Activated T-helper 1 cell treated with anti-CD3 and anti-CD28 coated beads, Interleukin-12 subunit alpha, Interleukin-12 subunit beta, Interleukin-2, Interleukin-4 antibody, amounts not matched to agents 30 ng/mL and 10 ng/mL and 1 ng/mL, durations not matched to agents 14 hours and 24 hours and 36 hours (primary cell): ENCODE measurements around the gene MAP2K5. TPM values are rescaled to one million over a fixed set of nuclear protein-coding genes. Genes with fewer than 3 reads are reported as not detected.

Experiments
- DNase-seq: peaks from one replicate; pipeline ENCODE4 v3.0.0; 2021; ENCODE audit warnings: low spot score
- H3K27ac Mint-ChIP-seq: one replicate; pipeline ENCODE4 v1.8.0; 2021; ENCODE audit warnings: mild to moderate bottlenecking, mixed read lengths
- H3K27me3 Mint-ChIP-seq: one replicate; pipeline ENCODE4 v1.8.0; 2022; ENCODE audit warnings: mild to moderate bottlenecking, moderate library complexity, mixed read lengths; ENCODE audit not compliant: insufficient read depth
- H3K36me3 Mint-ChIP-seq: one replicate; pipeline ENCODE4 v1.8.0; 2021; ENCODE audit warnings: low read depth, mixed read lengths
- H3K4me1 Mint-ChIP-seq: one replicate; pipeline ENCODE4 v1.8.0; 2021; ENCODE audit warnings: low read depth, mixed read lengths
- H3K4me3 Mint-ChIP-seq: one replicate; pipeline ENCODE4 v1.8.0; 2021; ENCODE audit warnings: mild to moderate bottlenecking, moderate library complexity, mixed read lengths
- H3K9me3 Mint-ChIP-seq: one replicate; pipeline ENCODE4 v1.8.0; 2021; ENCODE audit warnings: mixed read lengths
- intact Hi-C: fragments of 100-400 bp; cut with micrococcal nuclease; formaldehyde crosslinking; loops from one replicate; pipeline ENCODE4 v1.15.1; 2024
- total RNA-seq: library from RNA; stranded (reverse); gene quantifications from 2 replicates; pipeline ENCODE4 v1.2.3, GENCODE V29; 2022

The MAP2K5 gene
- total RNA-seq, 1 donor from 2014 or later = 22.1 TPM

DNA sequence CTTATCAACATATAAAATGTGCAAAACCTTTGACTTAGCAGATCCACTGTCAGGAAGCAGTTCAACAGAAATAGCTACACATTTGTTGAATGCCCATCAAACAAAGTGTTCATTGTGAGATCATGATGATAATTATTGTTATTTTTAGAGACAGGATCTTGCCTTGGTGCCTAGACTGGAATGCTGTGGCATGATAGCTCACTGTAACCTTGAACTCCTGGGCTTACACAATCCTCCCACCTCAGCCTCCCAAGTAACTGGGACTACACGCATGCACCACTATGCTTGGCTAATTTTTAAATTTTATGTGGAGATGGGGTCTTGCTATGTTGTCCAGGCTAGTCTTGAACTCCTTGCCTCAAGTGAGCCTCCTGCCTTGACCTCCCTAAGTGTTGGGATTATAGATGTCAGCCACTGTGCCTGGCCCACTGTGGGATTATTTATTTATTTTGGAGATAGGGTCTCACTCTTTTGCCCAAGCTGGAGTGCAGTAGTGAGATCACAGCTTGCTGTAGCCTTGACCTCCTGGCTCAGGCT, 8.8 kb downstream of the MAP2K5 start:
- intact Hi-C loops = no loop called here
- Mint-ChIP-seq H3K4me1 (peaks cover 6% of the 10 kb centered on the region), H3K4me3 (no peak overlapping the region), H3K27ac (no peak overlapping the region), H3K9me3 (no peaks in the 10 kb centered on the region), H3K27me3 (no peaks in the 10 kb centered on the region), H3K36me3 (peaks cover 26% of the 10 kb centered on the region)
- no peak for DNase-seq

- H3K27me3 Mint-ChIP-seq = no peaks in the 10 kb centered on the region
- H3K27ac Mint-ChIP-seq = peak overlapping the region; percentile 42
- no peaks in the 10 kb centered on the region for H3K4me1 Mint-ChIP-seq
- H3K9me3 Mint-ChIP-seq = peaks cover 8% of the 10 kb centered on the region
- no peak for DNase-seq
- H3K36me3 Mint-ChIP-seq = peaks cover 35% of the 10 kb centered on the region
- intact Hi-C loops = no loop called here
- H3K4me3 Mint-ChIP-seq = no peak overlapping the region
Observed at GRCh38 chr15:67554580-67554979, 12.1 kb downstream of the MAP2K5 start.

GRCh38 chr15:67556976-67557570, 14.6 kb downstream of the MAP2K5 start:
- no peak overlapping the region for H3K4me3 Mint-ChIP-seq
- no peaks in the 10 kb centered on the region for H3K27me3 Mint-ChIP-seq
- DNase-seq = no peak
- intact Hi-C loops = no loop called here
- peaks cover 8% of the 10 kb centered on the region for H3K9me3 Mint-ChIP-seq
- no peak overlapping the region for H3K27ac Mint-ChIP-seq
- H3K4me1 Mint-ChIP-seq = no peaks in the 10 kb centered on the region
- H3K36me3 Mint-ChIP-seq = peaks cover 36% of the 10 kb centered on the region

- no peak overlapping the region for H3K4me3 Mint-ChIP-seq
- no peaks in the 10 kb centered on the region for H3K27me3 Mint-ChIP-seq
- no peak for DNase-seq
- H3K27ac Mint-ChIP-seq = no peak overlapping the region
- peaks cover 8% of the 10 kb centered on the region for H3K9me3 Mint-ChIP-seq
- H3K4me1 Mint-ChIP-seq = no peaks in the 10 kb centered on the region
- H3K36me3 Mint-ChIP-seq = peaks cover 36% of the 10 kb centered on the region
- intact Hi-C loops = no loop called here
Observed at GRCh38 chr15:67558502-67558901, 16.0 kb downstream of the MAP2K5 start.

DNA sequence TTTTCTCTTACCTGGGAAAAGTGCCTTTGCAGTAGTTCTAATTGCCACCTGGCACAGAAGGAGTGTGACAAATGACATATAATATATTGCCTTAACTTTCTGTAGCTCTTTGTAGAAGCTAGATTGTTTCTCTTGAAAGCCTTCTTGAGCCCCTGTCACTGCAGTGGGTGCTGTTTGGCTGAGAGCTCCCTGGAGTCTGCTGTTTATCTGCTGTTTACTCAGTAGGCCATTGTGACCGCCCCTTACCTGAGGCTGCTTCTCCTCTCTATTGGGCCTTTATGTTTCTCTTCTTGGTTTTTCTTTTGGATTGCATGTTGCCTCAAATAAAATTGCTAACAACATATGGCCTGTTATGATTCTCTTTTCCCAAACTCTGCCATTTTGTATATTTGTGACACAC, 16.7 kb downstream of the MAP2K5 start:
- H3K4me3 Mint-ChIP-seq = no peak overlapping the region
- H3K9me3 Mint-ChIP-seq = peaks cover 8% of the 10 kb centered on the region
- peaks cover 2% of the 10 kb centered on the region for H3K4me1 Mint-ChIP-seq
- H3K27me3 Mint-ChIP-seq = no peaks in the 10 kb centered on the region
- DNase-seq = no peak
- no peak overlapping the region for H3K27ac Mint-ChIP-seq
- peaks cover 36% of the 10 kb centered on the region for H3K36me3 Mint-ChIP-seq
- intact Hi-C loops = no loop called here

- Mint-ChIP-seq H3K27ac (no peak overlapping the region), H3K27me3 (no peaks in the 10 kb centered on the region), H3K9me3 (peaks cover 8% of the 10 kb centered on the region), H3K4me1 (peaks cover 6% of the 10 kb centered on the region), H3K4me3 (no peak overlapping the region), H3K36me3 (peaks cover 39% of the 10 kb centered on the region)
- DNase-seq = no peak
- intact Hi-C loops = no loop called here
Observed at GRCh38 chr15:67559576-67559975, 17.1 kb downstream of the MAP2K5 start.

DNA sequence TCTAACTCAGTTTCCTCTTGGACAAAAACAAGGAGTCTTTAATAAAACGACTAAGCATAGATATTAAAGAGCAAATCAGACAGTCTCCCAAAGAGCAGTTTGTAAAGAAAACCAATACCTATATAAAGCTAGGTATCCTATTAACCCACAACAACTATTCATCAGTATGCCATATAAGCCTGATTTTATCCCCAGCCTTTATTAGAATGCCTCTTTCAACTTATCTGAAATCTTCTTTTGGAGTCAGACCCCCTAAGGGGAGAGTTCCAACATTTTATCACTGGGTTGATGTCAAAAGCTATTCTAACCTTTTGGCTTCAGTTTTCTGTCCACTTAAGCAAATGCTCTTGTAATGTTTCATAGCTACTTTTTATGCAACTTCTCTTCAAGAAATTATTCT, 17.8 kb downstream of the MAP2K5 start:
- no peak overlapping the region for H3K4me3 Mint-ChIP-seq
- intact Hi-C loops = no loop called here
- H3K4me1 Mint-ChIP-seq = peaks cover 10% of the 10 kb centered on the region
- H3K27me3 Mint-ChIP-seq = no peaks in the 10 kb centered on the region
- no peak overlapping the region for H3K27ac Mint-ChIP-seq
- H3K36me3 Mint-ChIP-seq = peaks cover 35% of the 10 kb centered on the region
- H3K9me3 Mint-ChIP-seq = peaks cover 8% of the 10 kb centered on the region
- DNase-seq = no peak

DNA sequence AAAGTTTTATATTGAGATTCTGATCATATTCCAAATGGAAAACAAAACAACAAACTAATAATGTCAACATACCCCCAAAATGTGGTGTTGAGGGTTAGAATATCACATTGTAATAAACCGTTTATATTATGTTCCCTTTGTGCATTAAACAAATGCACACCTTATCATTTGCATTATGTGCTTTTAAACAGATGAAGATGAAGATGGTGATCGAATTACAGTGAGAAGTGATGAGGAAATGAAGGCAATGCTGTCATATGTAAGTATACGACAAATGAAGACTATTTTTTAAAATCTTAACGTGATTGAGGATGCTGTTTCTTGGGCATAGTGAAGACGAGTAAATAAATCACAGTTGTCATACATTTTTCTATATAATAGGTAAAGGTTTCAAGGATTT, 20.6 kb downstream of the MAP2K5 start:
- peaks cover 7% of the 10 kb centered on the region for H3K9me3 Mint-ChIP-seq

GRCh38 chr15:67564021-67564967, 21.8 kb downstream of the MAP2K5 start:
- no peak overlapping the region for H3K4me3 Mint-ChIP-seq
- H3K27me3 Mint-ChIP-seq = no peaks in the 10 kb centered on the region
- no peaks in the 10 kb centered on the region for H3K9me3 Mint-ChIP-seq
- H3K27ac Mint-ChIP-seq = no peak overlapping the region
- peaks cover 10% of the 10 kb centered on the region for H3K4me1 Mint-ChIP-seq
- intact Hi-C loops = loop anchor here (2.0 kb wide), 1 partner anchor 21 kb away; the partner anchor contains the start of gene MAP2K5
- DNase-seq = no peak
- peaks cover 22% of the 10 kb centered on the region for H3K36me3 Mint-ChIP-seq

More for the DNA sequence above, 20.6 kb downstream of the MAP2K5 start:
- H3K36me3 Mint-ChIP-seq = peaks cover 30% of the 10 kb centered on the region
- no peak overlapping the region for H3K4me3 Mint-ChIP-seq
- H3K4me1 Mint-ChIP-seq = peaks cover 10% of the 10 kb centered on the region
- no peak overlapping the region for H3K27ac Mint-ChIP-seq
- no peak for DNase-seq
- intact Hi-C loops = no loop called here
- H3K27me3 Mint-ChIP-seq = no peaks in the 10 kb centered on the region

DNA sequence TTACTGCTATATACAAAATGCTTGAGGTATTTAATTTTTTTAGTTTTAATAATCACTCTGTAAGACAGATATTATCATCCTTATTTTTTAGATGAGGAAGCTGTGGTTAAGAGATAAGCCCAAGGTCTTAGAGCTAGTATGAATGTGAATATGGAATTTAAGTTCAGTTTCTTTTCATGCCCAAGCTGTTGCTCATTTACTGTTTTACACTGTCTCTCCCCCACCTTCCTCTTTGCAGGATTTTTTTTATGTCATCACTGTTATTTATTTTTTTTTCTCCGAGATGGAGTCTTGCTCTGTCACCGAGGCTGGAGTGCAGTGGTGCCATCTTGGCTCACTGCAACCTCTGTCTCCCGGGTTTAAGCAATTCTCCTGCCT, 22.5 kb downstream of the MAP2K5 start:
- no peak overlapping the region for H3K4me3 Mint-ChIP-seq
- intact Hi-C loops = loop anchor here (2.0 kb wide), 1 partner anchor 22 kb away; the partner anchor contains the start of gene MAP2K5
- no peaks in the 10 kb centered on the region for H3K27me3 Mint-ChIP-seq
- no peak overlapping the region for H3K27ac Mint-ChIP-seq
- no peak for DNase-seq
- peaks cover 10% of the 10 kb centered on the region for H3K4me1 Mint-ChIP-seq
- H3K36me3 Mint-ChIP-seq = peaks cover 17% of the 10 kb centered on the region
- H3K9me3 Mint-ChIP-seq = no peaks in the 10 kb centered on the region

- peaks cover 9% of the 10 kb centered on the region for H3K36me3 Mint-ChIP-seq
- intact Hi-C loops = no loop called here
- H3K4me3 Mint-ChIP-seq = no peak overlapping the region
- no peak overlapping the region for H3K27ac Mint-ChIP-seq
- peaks cover 3% of the 10 kb centered on the region for H3K4me1 Mint-ChIP-seq
- DNase-seq = no peak
- no peaks in the 10 kb centered on the region for H3K27me3 Mint-ChIP-seq
- no peaks in the 10 kb centered on the region for H3K9me3 Mint-ChIP-seq
Observed at GRCh38 chr15:67569668-67570067, 27.2 kb downstream of the MAP2K5 start.

- Mint-ChIP-seq H3K27me3 (no peaks in the 10 kb centered on the region), H3K4me3 (no peak overlapping the region), H3K4me1 (peaks cover 4% of the 10 kb centered on the region), H3K27ac (no peak overlapping the region), H3K36me3 (peaks cover 5% of the 10 kb centered on the region), H3K9me3 (no peaks in the 10 kb centered on the region)
- DNase-seq = no peak
- intact Hi-C loops = no loop called here
Observed at GRCh38 chr15:67570875-67571647, 28.6 kb downstream of the MAP2K5 start.
